A673 (cell line): ENCODE data around the gene SMCHD1. TPM values are rescaled to one million over a fixed set of nuclear protein-coding genes. Genes with fewer than 3 reads are reported as not detected.

ENCODE experiments used
- BruUV-seq: library from RNA; stranded (reverse); fragments of 400-500 nt; replicated peaks from 2 replicates; lab custom pipeline; 2021; lab: Mats Ljungman, UMichigan
- CTCF ChIA-PET: fragments of 300-600 bp; sonication (Branson Sonifier 250); formaldehyde crosslinking; loops from one replicate; lab custom pipeline; 2022; ENCODE audit warnings: antibody characterized with exemption; lab: Charles Lee
- POLR2A ChIA-PET: fragments of 300-600 bp; sonication (Branson Sonifier 250); formaldehyde crosslinking; loops from one replicate; lab custom pipeline; 2022; ENCODE audit warnings: antibody characterized with exemption; ENCODE audit not compliant: low non-redundant PET; lab: Charles Lee
- DNase-seq: peaks from one replicate; pipeline ENCODE4 v3.0.0-alpha.2; 2015; ENCODE audit warnings: low spot score
- H3K27ac ChIP-seq: fragments of 200-600 bp; sonication (generic); 2 replicates; pipeline ENCODE4 v1.5.1; 2016; ENCODE audit warnings: mixed run types, low read depth, mild to moderate bottlenecking, mixed read lengths, antibody characterized with exemption, low read length; ENCODE audit not compliant: poor library complexity, severe bottlenecking
- H3K27me3 ChIP-seq: fragments of 200-600 bp; sonication (generic); replicated peaks from 2 replicates; pipeline ENCODE4 v1.6.1; 2017; ENCODE audit warnings: mixed run types, low read depth, mild to moderate bottlenecking, mixed read lengths, antibody characterized with exemption, low read length; ENCODE audit not compliant: insufficient read depth, poor library complexity
- H3K36me3 ChIP-seq: fragments of 200-600 bp; sonication (generic); 2 replicates; pipeline ENCODE4 v1.6.1; 2016; ENCODE audit warnings: mixed run types, mild to moderate bottlenecking, mixed read lengths, antibody characterized with exemption, low read length; ENCODE audit not compliant: insufficient read depth, poor library complexity, severe bottlenecking
- H3K4me1 ChIP-seq: fragments of 200-600 bp; sonication (generic); 2 replicates; pipeline ENCODE4 v1.6.1; 2017; ENCODE audit warnings: mixed run types, mild to moderate bottlenecking, mixed read lengths, antibody characterized with exemption, low read length; ENCODE audit not compliant: insufficient read depth, poor library complexity, severe bottlenecking
- H3K4me3 ChIP-seq: fragments of 200-600 bp; sonication (generic); 2 replicates; pipeline ENCODE4 v1.5.1; 2016; ENCODE audit warnings: low read depth, mixed run types, mild to moderate bottlenecking, mixed read lengths, low read length; ENCODE audit not compliant: poor library complexity, severe bottlenecking
- H3K9me3 ChIP-seq: fragments of 200-600 bp; sonication (generic); 2 replicates; pipeline ENCODE4 v1.6.1; 2016; ENCODE audit warnings: mixed run types, low read depth, mild to moderate bottlenecking, mixed read lengths, antibody characterized with exemption, low read length; ENCODE audit not compliant: poor library complexity, severe bottlenecking
- EZH2 ChIP-seq: fragments of 200-600 bp; sonication (generic); IDR thresholded peaks from 2 replicates; pipeline ENCODE4 v1.6.1; 2017; ENCODE audit warnings: borderline replicate concordance, low read depth, mild to moderate bottlenecking, mixed read lengths, antibody characterized with exemption, low read length; ENCODE audit not compliant: poor library complexity, severe bottlenecking
- intact Hi-C: fragments of 100-400 bp; cut with micrococcal nuclease; formaldehyde crosslinking; loops from one replicate; pipeline ENCODE4 v1.10.0; 2022; ENCODE audit not compliant: unreplicated experiment
- total RNA-seq: library from RNA; stranded (reverse); gene quantifications from 2 replicates; pipeline ENCODE4 v1.2.3, GENCODE V29; 2021
- TF ChIP-seq, protein P1 (sequence below): fragments of 300-800, 200-600 bp; sonication (generic); conservative IDR thresholded peaks from 2 replicates; pipeline ENCODE4 v1.5.1; 2017; ENCODE audit warnings: low read depth, mild to moderate bottlenecking, antibody characterized with exemption, low read length, moderate library complexity, mixed read lengths

SMCHD1 gene
- total RNA-seq, 1 experiment from 2014 or later = 80.9 TPM

DNA sequence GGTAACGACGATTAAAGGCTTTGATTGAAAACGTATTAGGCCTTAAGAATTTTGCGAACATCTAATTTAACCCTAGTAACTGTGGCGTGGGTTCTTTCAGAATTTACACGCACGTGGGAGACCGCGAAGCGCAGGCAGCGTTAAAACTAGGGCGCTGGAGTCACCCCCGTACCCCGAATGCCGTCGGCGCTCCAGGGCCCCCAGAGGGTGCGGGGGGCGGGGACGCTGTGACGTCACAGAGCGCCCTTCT lies 673 bp upstream of the SMCHD1 start:
- Histone ChIP-seq H3K27me3 (no peaks in the 10 kb centered on the region), H3K9me3 (no peaks in the 10 kb centered on the region), H3K27ac (peak overlapping the region; percentile 97), H3K4me3 (peak overlapping the region; percentile 98), H3K4me1 (peaks cover 5% of the 10 kb centered on the region), H3K36me3 (no peaks in the 10 kb centered on the region)
- intact Hi-C loops = loop anchor here (10.0 kb wide), 1 partner anchor 250 kb away; no protein-coding TSS in a partner anchor
- TF ChIP-seq, protein P1, sequence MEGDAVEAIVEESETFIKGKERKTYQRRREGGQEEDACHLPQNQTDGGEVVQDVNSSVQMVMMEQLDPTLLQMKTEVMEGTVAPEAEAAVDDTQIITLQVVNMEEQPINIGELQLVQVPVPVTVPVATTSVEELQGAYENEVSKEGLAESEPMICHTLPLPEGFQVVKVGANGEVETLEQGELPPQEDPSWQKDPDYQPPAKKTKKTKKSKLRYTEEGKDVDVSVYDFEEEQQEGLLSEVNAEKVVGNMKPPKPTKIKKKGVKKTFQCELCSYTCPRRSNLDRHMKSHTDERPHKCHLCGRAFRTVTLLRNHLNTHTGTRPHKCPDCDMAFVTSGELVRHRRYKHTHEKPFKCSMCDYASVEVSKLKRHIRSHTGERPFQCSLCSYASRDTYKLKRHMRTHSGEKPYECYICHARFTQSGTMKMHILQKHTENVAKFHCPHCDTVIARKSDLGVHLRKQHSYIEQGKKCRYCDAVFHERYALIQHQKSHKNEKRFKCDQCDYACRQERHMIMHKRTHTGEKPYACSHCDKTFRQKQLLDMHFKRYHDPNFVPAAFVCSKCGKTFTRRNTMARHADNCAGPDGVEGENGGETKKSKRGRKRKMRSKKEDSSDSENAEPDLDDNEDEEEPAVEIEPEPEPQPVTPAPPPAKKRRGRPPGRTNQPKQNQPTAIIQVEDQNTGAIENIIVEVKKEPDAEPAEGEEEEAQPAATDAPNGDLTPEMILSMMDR = no peak
- no peak for TF ChIP-seq EZH2
- CTCF ChIA-PET = no interaction called here
- no peak for DNase-seq
- POLR2A ChIA-PET = no interaction called here
- no TSS peak for BruUV-seq

- intact Hi-C loops = loop anchor here (10.0 kb wide), 1 partner anchor 249 kb away; no protein-coding TSS in a partner anchor
- Histone ChIP-seq H3K4me1 (peaks cover 5% of the 10 kb centered on the region), H3K27ac (peak overlapping the region; percentile 97), H3K27me3 (no peaks in the 10 kb centered on the region), H3K36me3 (no peaks in the 10 kb centered on the region), H3K9me3 (no peaks in the 10 kb centered on the region), H3K4me3 (peak overlapping the region; percentile 98)
- TF ChIP-seq EZH2 = no peak
- TF ChIP-seq, protein P1 = no peak
- POLR2A ChIA-PET = interaction anchor here (0.7 kb wide), 1 partner anchor 1829 kb away, joined by 8 read pairs; no protein-coding TSS in a partner anchor
- CTCF ChIA-PET = no interaction called here
- no peak for DNase-seq
- BruUV-seq = no TSS peak
Measured at GRCh38 chr18:2655954-2656236, 369 bp downstream of the SMCHD1 start.

- intact Hi-C loops = loop anchor here (10.0 kb wide), 1 partner anchor 248 kb away; no protein-coding TSS in a partner anchor
- Histone ChIP-seq H3K4me3 (peak overlapping the region; percentile 98), H3K9me3 (no peaks in the 10 kb centered on the region), H3K36me3 (no peaks in the 10 kb centered on the region), H3K27ac (peak overlapping the region; percentile 97), H3K4me1 (peaks cover 5% of the 10 kb centered on the region), H3K27me3 (no peaks in the 10 kb centered on the region)
- ChIA-PET CTCF (no interaction called here), POLR2A (interaction anchor here (0.7 kb wide), 1 partner anchor 1830 kb away, joined by 8 read pairs; no protein-coding TSS in a partner anchor)
- peak; percentile 45 for DNase-seq
- BruUV-seq = no TSS peak
- TF ChIP-seq EZH2 = no peak
- TF ChIP-seq, protein P1 = no peak
Measured at GRCh38 chr18:2656237-2656980, 883 bp downstream of the SMCHD1 start.
